IMR-90 (cell line): ENCODE data around the gene KCTD8. TPM values are rescaled to one million over a fixed set of nuclear protein-coding genes. Genes with fewer than 3 reads are reported as not detected.

Experiments
- ATAC-seq: fragments of 200-7000 bp; cut with Tn5 transposase; 2 replicates; pipeline ENCODE4 v1.9.1; 2020; ENCODE audit warnings: low read depth, mild to moderate bottlenecking, moderate library complexity
- BruUV-seq: library from RNA; stranded (reverse); fragments of 400-500 nt; replicated peaks from 2 replicates; lab custom pipeline; 2021; lab: Mats Ljungman, UMichigan
- CTCF ChIA-PET: fragments of 300-600 bp; formaldehyde crosslinking; extraction: SDS; loops from one replicate; lab custom pipeline; 2021; ENCODE audit warnings: antibody characterized with exemption; lab: Yijun Ruan, JAX
- POLR2A ChIA-PET: fragments of 300-600 bp; sonication (Branson Sonifier 250); formaldehyde crosslinking; loops from one replicate; lab custom pipeline; 2022; ENCODE audit warnings: antibody characterized with exemption; ENCODE audit not compliant: unreplicated experiment; lab: Charles Lee
- DNase-seq: peaks from one replicate; pipeline ENCODE4 v3.0.0; 2013
- H2AFZ ChIP-seq: replicated peaks from 2 replicates; pipeline ENCODE3; 2013; ENCODE audit warnings: low read length, mild to moderate bottlenecking; ENCODE audit not compliant: poor library complexity
- H2AK5ac ChIP-seq: 2 replicates; pipeline ENCODE4 v1.6.1; 2013; ENCODE audit warnings: low read depth, low read length, inconsistent platforms
- H2AK9ac ChIP-seq: replicated peaks from 2 replicates; pipeline ENCODE3; 2013; ENCODE audit warnings: mild to moderate bottlenecking, low read depth, low read length, moderate library complexity; ENCODE audit not compliant: poor library complexity
- H2BK120ac ChIP-seq: 2 replicates; pipeline ENCODE4 v1.6.1; 2013; ENCODE audit warnings: low read depth, low read length, inconsistent platforms
- H2BK15ac ChIP-seq: 3 replicates; pipeline ENCODE4 v1.6.1; 2013; ENCODE audit warnings: low read depth, low read length, inconsistent platforms
- H2BK20ac ChIP-seq: 2 replicates; pipeline ENCODE4 v1.6.1; 2013; ENCODE audit warnings: low read depth, mild to moderate bottlenecking, inconsistent platforms, low read length, moderate library complexity
- H2BK5ac ChIP-seq: 2 replicates; pipeline ENCODE4 v1.6.1; 2013; ENCODE audit warnings: mild to moderate bottlenecking, low read depth, low read length, inconsistent platforms; ENCODE audit not compliant: poor library complexity, severe bottlenecking
- H3K14ac ChIP-seq: replicated peaks from 2 replicates; pipeline ENCODE4 v1.6.1; 2013; ENCODE audit warnings: low read depth, low read length, inconsistent platforms
- H3K18ac ChIP-seq: 2 replicates; pipeline ENCODE4 v1.6.1; 2013; ENCODE audit warnings: low read depth, low read length, control low read depth
- H3K23ac ChIP-seq: 2 replicates; pipeline ENCODE4 v1.6.1; 2013; ENCODE audit warnings: low read depth, low read length, inconsistent platforms
- H3K27ac ChIP-seq: 2 replicates; pipeline ENCODE4 v1.5.1; 2013; ENCODE audit warnings: mild to moderate bottlenecking, control low read depth, low read length; ENCODE audit not compliant: insufficient read depth
- H3K27me3 ChIP-seq: 2 replicates; pipeline ENCODE4 v1.6.1; 2013; ENCODE audit warnings: low read length; ENCODE audit not compliant: control insufficient read depth, insufficient read depth
- H3K36me3 ChIP-seq: 2 replicates; pipeline ENCODE4 v1.6.1; 2013; ENCODE audit warnings: low read length, mixed read lengths; ENCODE audit not compliant: control insufficient read depth, insufficient read depth
- H3K4ac ChIP-seq: 2 replicates; pipeline ENCODE4 v1.6.1; 2013; ENCODE audit warnings: low read depth, low read length, inconsistent platforms
- H3K4me1 ChIP-seq: 2 replicates; pipeline ENCODE4 v1.6.1; 2013; ENCODE audit warnings: low read length, mixed read lengths; ENCODE audit not compliant: control insufficient read depth, insufficient read depth
- H3K4me2 ChIP-seq: 2 replicates; pipeline ENCODE4 v1.6.1; 2013; ENCODE audit warnings: low read depth, mild to moderate bottlenecking, control low read depth, low read length, moderate library complexity
- H3K4me3 ChIP-seq: 2 replicates; pipeline ENCODE4 v1.5.1; 2013; ENCODE audit warnings: low read depth, mild to moderate bottlenecking, control low read depth, low read length, moderate library complexity; ENCODE audit not compliant: insufficient read depth
- H3K56ac ChIP-seq: 2 replicates; pipeline ENCODE4 v1.6.1; 2013; ENCODE audit warnings: low read length, inconsistent platforms; ENCODE audit not compliant: insufficient read depth; ENCODE audit errors: extremely low read depth
- H3K79me1 ChIP-seq, 2 experiments: 2 replicates each; pipeline ENCODE4 v1.6.1; 2013; ENCODE audit warnings: low read length in 2 of 2, inconsistent platforms in 1 of 2, low read depth in 1 of 2
- H3K9ac ChIP-seq: 2 replicates; pipeline ENCODE4 v1.6.1; 2013; ENCODE audit warnings: low read depth, low read length, control low read depth
- H3K9me1 ChIP-seq: 2 replicates; pipeline ENCODE4 v1.6.1; 2013; ENCODE audit warnings: low read length, inconsistent platforms; ENCODE audit not compliant: insufficient read depth
- H3K9me3 ChIP-seq: 2 replicates; pipeline ENCODE4 v1.6.1; 2013; ENCODE audit warnings: low read length; ENCODE audit not compliant: control insufficient read depth, insufficient read depth
- H4K20me1 ChIP-seq: 2 replicates; pipeline ENCODE4 v1.6.1; 2013; ENCODE audit warnings: low read length, inconsistent platforms; ENCODE audit not compliant: insufficient read depth
- H4K5ac ChIP-seq: 2 replicates; pipeline ENCODE4 v1.6.1; 2013; ENCODE audit warnings: mild to moderate bottlenecking, low read depth, low read length, control low read depth
- H4K8ac ChIP-seq, 2 experiments: 2 replicates each; pipeline ENCODE4 v1.6.1; 2013; ENCODE audit warnings: low read depth in 2 of 2, low read length in 2 of 2, control low read depth in 1 of 2, inconsistent platforms in 1 of 2
- H4K91ac ChIP-seq: 2 replicates; pipeline ENCODE4 v1.6.1; 2013; ENCODE audit warnings: low read depth, low read length, inconsistent platforms; ENCODE audit not compliant: insufficient read depth
- BHLHE40 ChIP-seq: fragments of 150-350 bp; IDR thresholded peaks from 2 replicates; pipeline ENCODE4 v1.6.1; 2016; ENCODE audit warnings: mild to moderate bottlenecking, low read depth, low read length
- CEBPB ChIP-seq: IDR thresholded peaks from 2 replicates; pipeline ENCODE4 v1.6.1; 2012; ENCODE audit warnings: low read depth, low read length, improper control_type of control experiment
- CHD1 ChIP-seq: IDR thresholded peaks from 2 replicates; pipeline ENCODE4 v1.6.1; 2012; ENCODE audit warnings: low read depth, low read length, improper control_type of control experiment
- CTCF ChIP-seq: conservative IDR thresholded peaks from 2 replicates; pipeline ENCODE4 v1.5.1; 2012; ENCODE audit warnings: mild to moderate bottlenecking, low read depth, low read length, improper control_type of control experiment
- ELK1 ChIP-seq: fragments of 150-350 bp; IDR thresholded peaks from 2 replicates; pipeline ENCODE4 v1.6.1; 2016; ENCODE audit warnings: low read depth, mild to moderate bottlenecking, low read length, moderate library complexity, borderline replicate concordance
- FOS ChIP-seq: fragments of 150-350 bp; IDR thresholded peaks from 2 replicates; pipeline ENCODE4 v1.6.1; 2016; ENCODE audit warnings: low read depth, low read length
- MAFK ChIP-seq: IDR thresholded peaks from 2 replicates; pipeline ENCODE4 v1.6.1; 2012; ENCODE audit warnings: low read depth, low read length, improper control_type of control experiment
- MAZ ChIP-seq: IDR thresholded peaks from 2 replicates; pipeline ENCODE4 v1.6.1; 2012; ENCODE audit warnings: low read depth, mild to moderate bottlenecking, low read length, improper control_type of control experiment, moderate library complexity, borderline replicate concordance
- MXI1 ChIP-seq: IDR thresholded peaks from 2 replicates; pipeline ENCODE4 v1.6.1; 2012; ENCODE audit warnings: low read depth, mild to moderate bottlenecking, low read length, moderate library complexity, borderline replicate concordance
- NFE2L2 ChIP-seq: fragments of 150-350 bp; IDR thresholded peaks from 2 replicates; pipeline ENCODE4 v1.6.1; 2016; ENCODE audit warnings: low read depth, mild to moderate bottlenecking, low read length
- POLR2A ChIP-seq: IDR thresholded peaks from 2 replicates; pipeline ENCODE4 v1.6.1; 2012; ENCODE audit warnings: mild to moderate bottlenecking, low read depth, low read length
- RAD21 ChIP-seq: IDR thresholded peaks from 2 replicates; pipeline ENCODE4 v1.6.1; 2012; ENCODE audit warnings: low read length, improper control_type of control experiment
- RCOR1 ChIP-seq: IDR thresholded peaks from 2 replicates; pipeline ENCODE4 v1.6.1; 2012; ENCODE audit warnings: mild to moderate bottlenecking, low read length, improper control_type of control experiment; ENCODE audit not compliant: insufficient replicate concordance
- RFX5 ChIP-seq: IDR thresholded peaks from 2 replicates; pipeline ENCODE4 v1.8.0; 2012; ENCODE audit warnings: low read depth, mild to moderate bottlenecking, low read length, moderate library complexity
- SMC3 ChIP-seq: fragments of 150-350 bp; IDR thresholded peaks from 2 replicates; pipeline ENCODE4 v1.6.1; 2016; ENCODE audit warnings: low read depth, mild to moderate bottlenecking, antibody characterized with exemption, low read length, moderate library complexity
- USF2 ChIP-seq: fragments of 150-350 bp; IDR thresholded peaks from 2 replicates; pipeline ENCODE4 v1.6.1; 2017; ENCODE audit warnings: mild to moderate bottlenecking, antibody characterized with exemption, low read length, low read depth
- WGBS, 2 experiments: methylation state at CpG; one replicate each; pipeline versions ENCODE4 v1.1.5 to v1.1.7; 2013; ENCODE audit warnings: missing lambda C conversion rate in 2 of 2; ENCODE audit not compliant: insufficient read length in 1 of 2; ENCODE audit errors: extremely low coverage in 2 of 2; 5-methylcytosine and 5-hydroxymethylcytosine counted together
- dilution Hi-C: fragments of 300-500 bp; cut with HindIII; formaldehyde crosslinking; loops from one replicate; pipeline ENCODE4 v1.14.3; 2018; ENCODE audit warnings: low sequenced_read_pairs; ENCODE audit not compliant: unreplicated experiment
- in situ Hi-C: fragments of 300-500 bp; cut with MboI; formaldehyde crosslinking; loops from 3 replicates; pipeline ENCODE4 v1.14.3; 2019; ENCODE audit warnings: low sequenced_read_pairs, inconsistent platforms, mixed read lengths
- intact Hi-C: fragments of 100-400 bp; cut with micrococcal nuclease; formaldehyde crosslinking; loops from 2 replicates; pipeline ENCODE4 v1.10.0; 2022
- polyA plus RNA-seq, 3 experiments: library from polyadenylated mRNA; depleted of rRNA; stranded (reverse); fragments of >200 nt; gene quantifications; 2 replicates each; pipeline ENCODE4 v1.2.3, GENCODE V29; 2012; ENCODE audit warnings: low replicate concordance in 1 of 3
- total RNA-seq: library from RNA; depleted of rRNA; stranded (reverse); fragments of >200 nt; gene quantifications from 2 replicates; pipeline ENCODE4 v1.2.3, GENCODE V29; 2012

Gene KCTD8
- total and polyA plus RNA-seq, 2 of the 4 experiments (the other 2 are of a cell fraction): 0.03 TPM; not detected in 1

GRCh38 chr4:44279469-44279868 is 169.1 kb downstream of the KCTD8 start:
- Histone ChIP-seq H3K27me3 (no peaks in the 10 kb centered on the region), H3K36me3 (no peaks in the 10 kb centered on the region), H2AK5ac (no peak overlapping the region), H3K4ac (no peak overlapping the region), H4K91ac (no peak overlapping the region), H3K27ac (no peak overlapping the region), H3K4me2 (no peak overlapping the region), H4K20me1 (no peaks in the 10 kb centered on the region), H2BK20ac (no peak overlapping the region), H3K18ac (no peak overlapping the region), H3K9me1 (no peaks in the 10 kb centered on the region), H3K4me1 (no peaks in the 10 kb centered on the region), H2BK120ac (no peak overlapping the region), H2AFZ (no peak overlapping the region), H4K8ac (no peak overlapping the region), H3K23ac (no peak overlapping the region), H3K14ac (no peak overlapping the region), H3K9ac (no peak overlapping the region), H2AK9ac (no peak overlapping the region), H3K4me3 (no peak overlapping the region), H2BK15ac (no peak overlapping the region), H3K9me3 (no peaks in the 10 kb centered on the region), H2BK5ac (no peak overlapping the region), H4K5ac (no peak overlapping the region), H3K56ac (no peak overlapping the region), H3K79me1 (no peaks in the 10 kb centered on the region)
- TF ChIP-seq FOS (no peak), SMC3 (no peak), MAZ (no peak), ELK1 (no peak), POLR2A (no peak), CTCF (no peak), MXI1 (no peak), CHD1 (no peak), USF2 (no peak), NFE2L2 (no peak), RFX5 (no peak), CEBPB (no peak), BHLHE40 (no peak), RCOR1 (no peak), MAFK (no peak), RAD21 (no peak)
- no CpG with 5 or more reads among the region's 1 CpG for WGBS, 2 experiments
- no TSS peak for BruUV-seq
- DNase-seq: no peak
- CTCF ChIA-PET: no interaction called here
- intact Hi-C loops (loop anchor here (10.0 kb wide), 1 partner anchor 195 kb away; no protein-coding TSS in a partner anchor), in situ Hi-C loops (no loop called here), dilution Hi-C loops (no loop called here)
- no peak for ATAC-seq
- POLR2A ChIA-PET: no interaction called here
